ENCODE data around the gene NPAS3.

GRCh38 chr14:33553706-33554278 lies 615.1 kb downstream of the NPAS3 start:
- TF ChIP-seq CTCF (IDR thresholded peaks at IDR 0.05), result no peak
- TF ChIP-seq POLR2A (IDR thresholded peaks at IDR 0.05), result no peak
